Lung microvascular endothelial cell (primary cell): ENCODE data around the gene SCN4A. TPM values are rescaled to one million over a fixed set of nuclear protein-coding genes. Genes with fewer than 3 reads are reported as not detected.
"Not testable (repeated sequence)": the region's sequence is repeated elsewhere in the genome, so short reads cannot be mapped to it uniquely, and the experiment has no call there.

Experiments
- DNase-seq, 2 donors: peaks; one replicate each; pipeline versions ENCODE4 v3.0.0 to v3.0.0-alpha.2; 2010; ENCODE audit warnings: low read depth in 2 of 2
- total RNA-seq: library from RNA; depleted of rRNA; stranded (reverse); fragments of >200 nt; gene quantifications from 2 replicates; pipeline ENCODE4 v1.2.1, GENCODE V29; 2014

Gene SCN4A
- total RNA-seq, 1 donor from 2014 or later = not detected

GRCh38 chr17:63939401-63939800 is 33.3 kb downstream of the SCN4A start:
- DNase-seq = no peak

- no peak for DNase-seq
Observed at GRCh38 chr17:63937920-63938319, 34.8 kb downstream of the SCN4A start.

- no peak for DNase-seq
Observed at GRCh38 chr17:63937319-63937718, 35.4 kb downstream of the SCN4A start.

- no peak for DNase-seq
Observed at GRCh38 chr17:63934183-63935112, 38.3 kb downstream of the SCN4A start.

GRCh38 chr17:63933598-63933997 is 39.1 kb downstream of the SCN4A start:
- DNase-seq = no peak

- DNase-seq = no peak
Observed at GRCh38 chr17:63932721-63933120, 40.0 kb downstream of the SCN4A start.

GRCh38 chr17:63931981-63932561 is 40.6 kb downstream of the SCN4A start, which contains the start of gene CD79B:
TSS of gene CD79B (minus strand) at chr17:63932331. CDS start at chr17:63932261, 70 bp downstream.
- no peak for DNase-seq

- peak in 1 of 2 donors; percentile 20 for DNase-seq
Observed at GRCh38 chr17:63930951-63931575, 41.7 kb downstream of the SCN4A start.

- DNase-seq = no peak
Observed at GRCh38 chr17:63929860-63930766, 42.6 kb downstream of the SCN4A start.

GRCh38 chr17:63928966-63929695 is 43.6 kb downstream of the SCN4A start:
- no peak for DNase-seq

- no peak for DNase-seq
Observed at GRCh38 chr17:63928172-63928666, 44.5 kb downstream of the SCN4A start.

GRCh38 chr17:63927464-63928171 is 45.1 kb downstream of the SCN4A start:
- DNase-seq = no peak

GRCh38 chr17:63926164-63926563 is 46.6 kb downstream of the SCN4A start:
- DNase-seq = no peak

GRCh38 chr17:63925615-63926014 is 47.1 kb downstream of the SCN4A start:
- DNase-seq = no peak

- DNase-seq = not testable (repeated sequence)
Observed at GRCh38 chr17:63922402-63922801, 50.3 kb downstream of the SCN4A start.

- not testable (repeated sequence) for DNase-seq
Observed at GRCh38 chr17:63920779-63921178, 51.9 kb downstream of the SCN4A start.

GRCh38 chr17:63920050-63920449 is 52.7 kb downstream of the SCN4A start:
- DNase-seq = not testable (repeated sequence)

- DNase-seq = peak; percentile 57 to 73
Observed at GRCh38 chr17:63919311-63919723, 53.4 kb downstream of the SCN4A start.

GRCh38 chr17:63918789-63919305 is 53.9 kb downstream of the SCN4A start, which contains the start of gene GH1:
TSS of gene GH1 (minus strand) at chr17:63918839. CDS start at chr17:63918776, 63 bp downstream.
- not testable (repeated sequence) for DNase-seq
